PFSK-1 (cell line): ENCODE measurements around the gene SYNDIG1L.

ENCODE experiments used
- FOXP2 ChIP-seq: optimal IDR thresholded peaks from 2 replicates; pipeline ENCODE3; 2011; ENCODE audit warnings: borderline replicate concordance, control low read depth, inconsistent platforms; ENCODE audit not compliant: insufficient read depth; ENCODE audit errors: extremely low read length, extremely low read depth
- POLR2AphosphoS5 ChIP-seq: IDR thresholded peaks from 2 replicates; pipeline ENCODE4 v1.6.1; 2012; ENCODE audit warnings: low read depth, mild to moderate bottlenecking, control low read depth, low read length, moderate library complexity
- SIN3A ChIP-seq: IDR thresholded peaks from 2 replicates; pipeline ENCODE4 v1.6.1; 2012; ENCODE audit warnings: mild to moderate bottlenecking, low read length, moderate library complexity, borderline replicate concordance; ENCODE audit not compliant: insufficient read depth

GRCh38 chr14:74414403-74415114 lies 11.5 kb downstream of the SYNDIG1L start:
- TF ChIP-seq POLR2AphosphoS5 (no peak), FOXP2 (no peak), SIN3A (no peak)
